H1 (cell line): ENCODE data around the gene GNAI2. TPM values are rescaled to one million over a fixed set of nuclear protein-coding genes. Genes with fewer than 3 reads are reported as not detected.

Source experiments
- CBX8 ChIP-seq: fragments of 300-800, 300-1000 bp; sonication (generic); IDR thresholded peaks from 2 replicates; pipeline ENCODE4 v1.7.1; 2016; ENCODE audit warnings: low read depth, low read length, borderline replicate concordance
- CTCF ChIP-seq, 3 experiments: IDR thresholded peaks; 1 replicate in 2 of 3; 2 replicates in 1 of 3; pipeline versions ENCODE4 v1.5.1 to v1.6.1; 2011; ENCODE audit warnings: low read length in 3 of 3, mild to moderate bottlenecking in 3 of 3, inconsistent platforms in 2 of 3, low read depth in 1 of 3, moderate library complexity in 1 of 3; ENCODE audit not compliant: insufficient read depth in 1 of 3; ENCODE audit errors: control extremely low read depth in 1 of 3
- SIRT6 ChIP-seq: IDR thresholded peaks from one replicate; pipeline ENCODE4 v1.7.1; 2012; ENCODE audit warnings: low read length, inconsistent platforms
- TEAD4 ChIP-seq: IDR thresholded peaks from 2 replicates; pipeline ENCODE4 v1.6.1; 2012; ENCODE audit warnings: low read depth, low read length, inconsistent platforms, mixed read lengths
- ZNF274 ChIP-seq: IDR thresholded peaks from 2 replicates; pipeline ENCODE4 v1.7.0; 2012; ENCODE audit warnings: low read length, borderline replicate concordance; ENCODE audit errors: extremely low read depth
- polyA plus RNA-seq, 7 experiments: library from polyadenylated mRNA; depleted of rRNA in 3 of 7; stranded (reverse) in 5 of 7; unstranded in 2 of 7; fragments of >200 nt in 5 of 7; fragments of 200-250 nt in 2 of 7; gene quantifications; 1 replicate in 5 of 7; 2 replicates in 1 of 7; 4 replicates in 1 of 7; pipeline versions ENCODE4 v1.2.1 to v1.2.3, GENCODE V29; 2011 to 2013; ENCODE audit warnings: missing spikeins in 2 of 7, mixed read lengths in 2 of 7
- total RNA-seq: library from RNA; stranded (reverse); fragmentation: NEBNext Ultra II Directional; extraction: Animal tissue kit (Norgen Biotek cat#: 25700); gene quantifications from 2 replicates; pipeline ENCODE4 v1.2.1, GENCODE V29; 2021

The GNAI2 gene
- total and polyA plus RNA-seq, 2 of the 8 experiments (the other 6 are each of a cell fraction or from before 2014, with no cell fraction given), result 168 to 539 TPM

- TF ChIP-seq CTCF (IDR thresholded peaks at IDR 0.05; ENCODE audit: control extremely low read depth in 1 of 3, insufficient read depth in 1 of 3, low read depth in 1 of 3, low read length in 3 of 3) (no peak), SIRT6 (no peak), TEAD4 (no peak), ZNF274 (no peak), CBX8 (no peak)
Observed at GRCh38 chr3:50203809-50204803, 31.9 kb upstream of the GNAI2 start (continued).
